GM08714 (cell line): ENCODE measurements around the gene HADH.
"Not testable (repeated sequence)": the region's sequence is repeated elsewhere in the genome, so short reads cannot be mapped to it uniquely, and the experiment has no call there.

Experiments used
- H3K4me3 ChIP-seq: fragments of 200-500 bp; sonication (Bioruptor generic); 2 replicates; pipeline ENCODE4 v1.5.1; 2014; ENCODE audit warnings: mild to moderate bottlenecking, low read length, inconsistent platforms
- ZNF274 ChIP-seq: IDR thresholded peaks from 2 replicates; pipeline ENCODE4 v1.6.1; 2012; ENCODE audit warnings: mild to moderate bottlenecking, low read depth, low read length

Gene HADH

DNA sequence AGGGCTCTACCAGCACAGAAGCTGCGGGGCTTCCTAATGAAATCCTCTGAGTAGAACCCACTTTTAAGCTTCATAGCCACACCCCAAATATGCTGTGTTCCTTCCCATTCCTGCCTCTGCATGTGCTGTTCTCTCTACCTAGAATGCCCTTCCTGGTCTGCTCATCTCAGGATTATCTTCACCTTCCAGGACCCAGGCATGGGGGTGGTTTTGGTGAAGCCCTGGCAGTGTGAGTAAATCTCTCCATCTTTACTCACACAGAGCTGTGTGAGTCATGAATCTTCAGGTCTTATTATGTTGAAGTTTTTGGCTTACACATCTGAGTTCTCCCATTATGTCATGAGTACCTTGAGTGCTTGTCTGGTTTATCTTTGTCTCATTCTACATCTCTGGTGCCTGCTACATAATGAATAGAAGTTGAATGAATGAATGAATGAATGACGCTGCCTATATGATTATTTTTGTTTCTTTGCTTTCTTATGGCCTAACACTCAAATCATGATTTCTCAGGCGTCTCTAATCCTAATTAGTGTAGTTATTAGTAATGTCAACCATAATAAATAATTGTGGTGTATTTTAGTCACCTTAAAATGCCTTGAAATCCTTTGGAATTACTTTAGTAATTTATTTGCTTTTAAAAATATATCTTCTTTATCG lies 41.9 kb downstream of the HADH start:
- H3K4me3 ChIP-seq, result no peak overlapping the region
- TF ChIP-seq ZNF274, result no peak

DNA sequence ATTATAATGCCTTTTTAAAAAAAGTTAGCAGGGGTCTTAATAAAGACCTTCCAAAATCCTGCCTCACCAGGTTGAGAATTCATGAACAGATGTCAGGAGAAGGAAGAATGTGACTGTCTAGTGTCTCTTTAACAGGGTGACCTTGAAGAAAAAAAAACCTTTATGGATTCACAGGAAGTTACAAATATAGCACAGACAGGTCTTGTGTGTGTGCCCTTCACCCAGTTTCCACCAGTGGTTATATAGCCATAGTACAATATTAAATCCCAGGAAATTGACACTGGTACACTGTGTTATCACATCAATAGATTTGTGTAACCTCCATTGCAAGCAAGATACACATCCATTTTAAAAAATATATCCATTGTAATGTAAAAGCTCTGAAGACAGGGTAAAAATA lies 43.7 kb downstream of the HADH start:
- no peak for TF ChIP-seq ZNF274
- H3K4me3 ChIP-seq, result no peak overlapping the region

DNA sequence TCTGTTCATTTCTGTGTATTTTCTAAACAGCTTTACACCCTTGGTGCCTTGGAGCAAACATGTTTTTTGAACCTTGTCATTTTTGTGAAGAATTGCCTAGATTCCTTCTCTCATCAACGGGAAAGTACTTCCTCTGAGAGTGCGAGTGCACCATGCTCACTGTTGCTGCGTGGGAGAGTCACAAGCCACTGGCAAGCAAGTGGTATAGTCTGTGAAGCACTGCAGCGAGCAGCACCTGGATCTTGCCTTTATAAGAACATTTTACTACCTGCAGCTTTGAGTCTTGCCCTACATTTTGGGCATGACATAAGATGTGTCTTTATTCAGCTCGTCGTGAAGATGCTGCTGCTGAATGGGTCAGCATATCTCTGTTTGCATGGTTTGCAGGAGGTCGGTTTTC lies 44.9 kb downstream of the HADH start:
- TF ChIP-seq ZNF274, result no peak
- no peak overlapping the region for H3K4me3 ChIP-seq

DNA sequence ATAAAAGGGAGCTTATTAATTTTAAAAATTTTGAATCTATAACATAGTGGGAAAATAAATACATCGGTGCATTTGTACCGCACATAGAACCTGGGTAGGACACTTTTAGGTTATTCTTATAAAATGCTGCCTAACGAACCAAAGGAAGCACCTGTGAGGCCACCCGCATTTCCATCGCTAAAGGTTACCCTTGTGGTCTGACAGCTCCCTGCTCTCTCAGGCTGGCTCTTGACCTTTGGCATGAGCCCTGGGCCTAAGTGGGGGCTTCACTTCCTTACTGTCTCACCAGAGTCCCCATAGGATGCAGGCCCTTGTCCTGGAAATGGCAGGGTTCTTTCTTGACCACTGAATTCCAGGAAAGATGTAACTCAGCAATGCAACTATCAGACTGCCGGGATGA lies 46.0 kb downstream of the HADH start:
- no peak for TF ChIP-seq ZNF274
- H3K4me3 ChIP-seq, result no peak overlapping the region; the same call in 1 of the 2 replicates

DNA sequence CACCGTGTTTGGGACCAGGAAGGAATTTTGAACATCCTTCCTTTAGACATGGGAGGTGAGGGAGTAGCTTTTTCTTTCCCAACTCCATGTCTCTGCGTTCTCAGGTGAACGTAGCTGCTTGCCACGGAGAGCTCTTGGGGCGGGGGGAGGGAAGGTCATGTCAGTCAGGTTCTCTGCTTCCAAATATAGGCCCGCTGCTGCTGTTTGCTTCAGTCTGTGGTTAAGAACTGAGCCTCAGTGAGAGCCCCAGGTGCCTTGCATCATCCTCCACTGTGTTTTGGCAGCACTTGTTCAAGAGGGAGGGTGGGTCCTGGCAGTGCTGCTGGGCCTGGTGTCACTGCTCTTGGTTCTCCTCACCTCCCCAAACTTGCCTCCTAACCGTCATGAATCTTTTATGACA lies 46.5 kb downstream of the HADH start:
- no peak for TF ChIP-seq ZNF274
- no peak overlapping the region; the same call in 1 of the 2 replicates for H3K4me3 ChIP-seq

DNA sequence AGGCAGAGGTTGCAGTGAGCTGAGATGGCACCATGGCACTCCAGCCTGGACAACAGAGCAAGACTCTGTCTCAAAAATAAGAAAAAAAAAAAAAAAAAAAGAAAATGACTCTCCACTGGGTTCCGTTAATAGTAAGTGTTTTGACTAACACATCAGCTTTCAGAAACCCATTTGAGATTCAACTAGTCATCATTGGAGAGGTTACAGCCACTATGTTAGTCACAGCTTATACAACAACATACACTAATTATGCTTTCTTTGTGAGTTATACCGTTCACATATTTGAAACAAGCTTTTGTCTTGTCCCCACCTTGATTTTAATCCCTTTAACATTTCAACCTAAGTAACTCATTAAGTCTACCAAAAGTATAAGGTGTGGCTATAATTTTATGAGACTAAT lies 48.2 kb downstream of the HADH start:
- TF ChIP-seq ZNF274, result no peak
- no peak overlapping the region for H3K4me3 ChIP-seq

DNA sequence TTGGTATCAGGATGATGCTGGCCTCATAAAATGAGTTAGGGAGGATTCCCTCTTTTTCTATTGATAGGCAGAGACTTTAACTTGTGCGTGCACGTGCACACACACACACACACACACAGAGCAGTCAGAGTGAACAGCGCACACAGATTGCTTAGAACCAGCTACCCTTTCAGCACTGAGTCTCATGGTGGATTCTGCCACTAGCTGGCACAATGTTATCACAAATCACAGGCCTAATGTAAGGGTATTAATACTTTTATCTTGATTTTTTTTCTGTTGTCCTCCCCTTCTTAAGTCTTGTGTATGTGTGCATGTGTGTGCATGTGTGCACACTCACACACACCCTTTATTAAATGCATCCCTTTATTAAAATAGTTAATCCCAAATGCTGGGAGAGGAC lies 53.2 kb downstream of the HADH start:
- no peak overlapping the region for H3K4me3 ChIP-seq
- no peak for TF ChIP-seq ZNF274

DNA sequence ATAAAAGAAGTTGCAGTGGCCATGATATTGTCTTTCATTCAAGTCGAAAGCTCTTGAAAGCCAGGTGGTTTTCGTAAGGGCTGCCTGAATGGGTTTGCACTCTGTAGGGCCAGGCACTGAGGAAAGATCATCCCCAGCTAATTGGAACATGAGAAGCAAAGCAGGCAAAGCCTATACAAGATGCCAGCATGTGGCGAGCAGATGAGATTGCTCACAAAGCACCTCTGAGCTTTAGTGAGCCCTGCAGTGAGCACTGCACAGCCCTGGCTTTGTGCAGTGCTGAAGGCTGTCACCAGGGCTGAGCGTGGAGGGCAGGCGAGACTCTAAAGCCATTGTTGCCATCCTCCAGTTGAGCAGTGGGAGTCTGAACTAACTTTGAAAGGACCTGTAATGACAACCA lies 53.8 kb downstream of the HADH start:
- H3K4me3 ChIP-seq, result no peak overlapping the region
- no peak for TF ChIP-seq ZNF274

DNA sequence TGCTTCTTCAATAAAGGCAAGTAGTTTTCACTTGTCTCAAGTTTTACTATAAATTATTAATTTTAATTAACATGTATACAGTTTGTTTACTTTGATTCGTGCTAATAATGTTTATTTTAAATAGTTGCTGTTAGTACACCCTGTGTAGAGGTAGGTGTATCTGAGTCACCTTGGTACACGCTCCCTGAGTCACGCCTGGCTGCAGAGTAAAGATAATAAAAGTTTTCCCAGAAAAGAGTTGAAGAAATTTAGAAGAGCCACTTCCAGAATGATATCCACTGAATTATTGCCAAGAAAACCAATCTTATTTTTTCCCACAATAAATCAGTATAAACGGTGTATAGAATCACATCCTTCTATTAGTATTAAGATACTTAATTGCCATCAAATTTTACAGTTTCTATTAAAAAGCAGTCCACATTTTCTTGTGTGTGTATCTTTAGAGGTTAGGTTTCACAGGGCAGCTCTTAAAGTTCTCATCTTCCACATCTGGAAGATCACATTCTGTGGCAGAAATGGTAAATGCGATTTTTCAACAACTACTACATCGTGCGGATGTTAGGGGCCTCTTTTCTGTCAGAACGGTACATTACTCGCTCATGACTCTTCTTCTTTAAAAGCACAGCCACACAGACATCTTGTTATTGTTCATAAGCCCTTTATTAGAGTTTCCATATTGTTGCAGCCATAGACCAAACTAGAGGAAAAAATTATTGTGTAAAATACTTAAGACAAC lies 55.4 kb downstream of the HADH start:
- TF ChIP-seq ZNF274, result no peak
- H3K4me3 ChIP-seq, result no peak overlapping the region

DNA sequence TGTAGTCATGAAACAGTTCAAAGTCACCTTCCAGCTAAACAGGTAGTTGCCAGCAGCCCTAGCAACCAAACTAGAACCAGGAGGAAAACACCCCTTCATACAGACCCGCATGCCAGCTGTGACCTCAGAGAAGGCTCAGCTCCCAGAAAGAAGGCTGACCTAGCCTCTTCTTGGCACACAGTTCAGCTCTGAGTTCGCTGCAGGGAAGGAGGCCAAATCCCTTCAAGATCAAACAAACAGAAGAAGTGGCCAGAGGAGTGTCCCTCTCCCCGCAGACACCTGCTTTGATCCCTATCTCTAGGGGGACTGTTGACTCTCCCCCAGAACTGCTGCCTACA lies 56.0 kb downstream of the HADH start:
- no peak overlapping the region for H3K4me3 ChIP-seq
- no peak for TF ChIP-seq ZNF274

DNA sequence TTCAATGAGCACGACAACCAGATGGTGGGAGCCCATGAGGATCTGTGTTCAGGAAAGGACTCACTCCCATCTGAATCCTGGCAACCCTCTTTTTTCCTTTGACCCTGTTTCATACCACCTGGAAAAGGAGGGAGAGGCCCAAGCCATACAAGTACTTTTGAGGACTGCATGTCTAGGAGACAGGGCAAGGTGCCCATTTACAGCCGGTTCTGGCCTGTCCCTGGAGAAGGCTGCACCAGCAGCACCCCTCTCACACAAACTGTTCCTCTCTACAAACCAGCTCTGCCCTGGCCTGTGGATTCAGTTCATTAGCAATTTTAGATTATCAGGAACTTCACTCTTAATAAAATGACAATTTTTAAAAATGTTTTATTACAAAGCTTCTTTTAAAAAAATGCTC lies 57.5 kb downstream of the HADH start:
- no peak for TF ChIP-seq ZNF274

DNA sequence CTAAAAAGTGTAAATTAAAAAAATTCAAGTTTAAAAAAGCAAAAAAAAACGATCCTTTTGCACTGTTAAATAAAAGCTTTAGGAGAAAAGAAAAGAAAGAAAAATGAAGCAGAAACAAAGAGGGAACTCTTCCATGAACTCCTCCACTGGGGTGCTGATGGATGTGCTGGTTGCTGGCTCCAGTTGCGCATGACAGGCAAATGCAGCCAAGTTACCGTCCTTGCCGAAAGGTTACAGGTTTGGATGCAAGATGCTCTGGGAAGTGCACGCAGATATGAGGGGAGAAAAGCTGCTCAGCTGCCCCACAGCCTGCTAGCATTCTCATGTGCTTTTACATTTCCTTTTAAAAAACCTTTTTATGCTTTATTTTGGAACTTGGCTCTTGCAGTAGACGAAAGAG lies 58.5 kb downstream of the HADH start:
- no peak overlapping the region for H3K4me3 ChIP-seq
- no peak for TF ChIP-seq ZNF274

More for the DNA sequence above, 57.5 kb downstream of the HADH start:
- no peak overlapping the region for H3K4me3 ChIP-seq

DNA sequence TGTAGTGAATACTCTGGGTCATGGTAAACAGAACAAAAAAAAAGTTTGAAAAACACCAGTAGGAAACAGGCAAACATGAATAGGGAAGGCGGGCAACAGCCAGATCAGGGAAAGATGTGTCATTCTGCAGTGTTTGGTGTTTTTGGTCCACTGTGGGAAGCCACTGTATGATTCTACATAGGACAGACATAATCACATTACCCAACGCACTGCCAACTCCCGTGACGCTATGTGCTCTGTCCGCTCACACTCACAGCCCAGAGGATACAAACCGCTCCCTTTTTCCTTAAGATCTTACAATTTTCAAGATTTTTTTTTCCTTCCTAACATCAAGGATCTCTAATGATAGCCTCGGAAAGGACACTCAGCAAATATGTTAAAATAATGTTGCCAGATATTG lies 59.3 kb downstream of the HADH start:
- H3K4me3 ChIP-seq, result no peak overlapping the region; the same call in 1 of the 2 replicates
- TF ChIP-seq ZNF274, result no peak

DNA sequence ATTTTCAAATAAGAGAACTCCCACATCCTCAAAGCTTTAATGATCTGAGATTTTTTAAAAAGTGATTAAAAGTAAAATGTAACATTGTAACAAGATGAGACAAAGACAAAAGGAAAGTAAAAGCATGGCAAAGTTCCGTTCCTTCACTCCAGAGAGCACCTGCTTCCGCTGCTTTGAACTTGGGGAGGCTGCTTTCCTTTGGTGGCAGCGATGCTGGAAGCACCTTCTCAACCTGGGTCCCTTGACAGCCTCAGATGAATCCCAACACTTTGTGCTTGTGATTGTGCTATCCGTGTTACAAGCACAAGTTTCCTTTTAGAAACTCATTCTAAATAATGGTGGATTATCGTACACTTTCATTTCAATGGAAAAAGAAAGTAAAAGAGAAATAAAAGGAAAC lies 59.7 kb downstream of the HADH start:
- peak overlapping the region; percentile 32; the same call in 1 of the 2 replicates for H3K4me3 ChIP-seq
- no peak for TF ChIP-seq ZNF274

DNA sequence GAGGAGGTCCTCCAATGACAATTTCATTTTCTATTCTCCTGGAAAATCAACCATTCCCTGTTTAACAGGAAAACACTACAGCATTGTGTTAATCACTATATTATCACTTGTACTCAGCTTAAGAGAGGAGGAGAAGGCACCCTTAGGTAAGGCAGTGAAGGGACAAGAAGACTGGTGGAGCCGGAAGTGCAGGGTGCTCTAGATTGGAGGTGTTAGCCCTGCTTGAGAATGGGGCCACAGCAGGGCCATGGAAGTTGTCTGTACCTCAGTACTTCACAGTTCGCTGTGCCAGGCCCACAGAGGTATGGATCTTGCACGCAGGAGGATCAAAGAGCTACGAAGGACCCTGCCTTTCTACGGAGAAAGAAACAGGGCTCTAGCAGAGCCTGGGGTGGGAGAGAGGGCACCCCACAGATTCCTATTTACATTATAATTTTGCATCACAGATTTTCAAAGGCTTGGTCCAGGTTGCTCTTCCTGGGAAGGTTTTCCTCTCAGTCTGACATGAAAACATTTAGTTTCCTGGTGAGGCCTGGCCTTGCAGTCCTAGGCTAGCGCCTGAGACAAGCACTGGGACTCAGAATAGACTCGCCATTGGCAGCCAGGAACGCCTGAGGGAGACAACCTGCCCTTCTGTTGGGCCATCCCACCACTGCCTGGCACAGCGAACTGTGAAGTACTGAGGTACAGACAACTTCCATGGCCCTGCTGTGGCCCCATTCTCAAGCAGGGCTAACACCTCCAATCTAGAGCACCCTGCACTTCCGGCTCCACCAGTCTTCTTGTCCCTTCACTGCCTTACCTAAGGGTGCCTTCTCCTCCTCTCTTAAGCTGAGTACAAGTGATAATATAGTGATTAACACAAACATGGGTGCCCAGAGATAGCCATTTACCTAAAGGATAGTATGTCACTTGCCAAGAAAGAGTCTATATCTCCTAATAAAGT lies 60.8 kb downstream of the HADH start:
- H3K4me3 ChIP-seq, result not testable (repeated sequence)
